GM23338 (cell line): Measurements from ENCODE around the gene MAMDC2. TPM values are rescaled to one million over a fixed set of nuclear protein-coding genes. Genes with fewer than 3 reads are reported as not detected.

Experiments used
- ATAC-seq: fragments of 200-7000 bp; cut with Tn5 transposase; 3 replicates; pipeline ENCODE4 v1.9.1; 2020
- DNase-seq: peaks from one replicate; pipeline ENCODE4 v3.0.0-alpha.2; 2015; ENCODE audit warnings: low spot score
- H2AFZ ChIP-seq: fragments of 200-600 bp; sonication (generic); 2 replicates; pipeline ENCODE4 v1.8.0; 2016; ENCODE audit warnings: antibody characterized with exemption, mild to moderate bottlenecking, moderate library complexity
- H3F3A ChIP-seq: fragments of 200-600 bp; sonication (generic); replicated peaks from 2 replicates; pipeline ENCODE4 v1.8.0; 2017; ENCODE audit warnings: antibody characterized with exemption, mixed run types, low read depth
- H3K27ac ChIP-seq: fragments of 200-600 bp; sonication (generic); 2 replicates; pipeline ENCODE4 v1.6.1; 2016; ENCODE audit warnings: low read depth
- H3K27me3 ChIP-seq: fragments of 200-600 bp; sonication (generic); 2 replicates; pipeline ENCODE4 v1.8.0; 2016; ENCODE audit warnings: mild to moderate bottlenecking, mixed run types, moderate library complexity; ENCODE audit not compliant: insufficient read depth
- H3K36me3 ChIP-seq: fragments of 200-600 bp; sonication (generic); 2 replicates; pipeline ENCODE4 v1.8.0; 2016; ENCODE audit warnings: mild to moderate bottlenecking; ENCODE audit not compliant: insufficient read depth
- H3K4me1 ChIP-seq: fragments of 200-600 bp; sonication (generic); 2 replicates; pipeline ENCODE4 v1.8.0; 2016; ENCODE audit warnings: mild to moderate bottlenecking, moderate library complexity; ENCODE audit not compliant: insufficient read depth
- H3K4me2 ChIP-seq: fragments of 200-600 bp; sonication (generic); 2 replicates; pipeline ENCODE4 v1.7.1; 2017; ENCODE audit warnings: mixed run types
- H3K4me3 ChIP-seq: fragments of 200-600 bp; sonication (generic); 2 replicates; pipeline ENCODE4 v1.6.1; 2016; ENCODE audit warnings: mixed run types
- H3K79me2 ChIP-seq: fragments of 200-600 bp; sonication (generic); replicated peaks from 2 replicates; pipeline ENCODE4 v1.8.0; 2017; ENCODE audit warnings: mild to moderate bottlenecking; ENCODE audit not compliant: insufficient read depth
- H3K9me2 ChIP-seq: fragments of 200-600 bp; sonication (generic); 2 replicates; pipeline ENCODE4 v1.8.0; 2017; ENCODE audit not compliant: insufficient read depth
- H4K20me1 ChIP-seq: fragments of 200-600 bp; sonication (generic); replicated peaks from 2 replicates; pipeline ENCODE4 v1.8.0; 2017; ENCODE audit warnings: mild to moderate bottlenecking; ENCODE audit not compliant: insufficient read depth
- H3K27ac Mint-ChIP-seq: 2 replicates; pipeline ENCODE4 v1.8.0; 2020; ENCODE audit warnings: inconsistent platforms, mild to moderate bottlenecking, moderate library complexity, mixed read lengths
- H3K27me3 Mint-ChIP-seq: 3 replicates; pipeline ENCODE4 v1.8.0; 2022; ENCODE audit warnings: low read depth, mild to moderate bottlenecking, moderate library complexity, mixed read lengths, inconsistent platforms; ENCODE audit not compliant: insufficient read depth, poor library complexity
- H3K36me3 Mint-ChIP-seq: 3 replicates; pipeline ENCODE4 v1.8.0; 2021; ENCODE audit warnings: low read depth, mild to moderate bottlenecking, inconsistent platforms, moderate library complexity, mixed read lengths
- H3K4me1 Mint-ChIP-seq: 3 replicates; pipeline ENCODE4 v1.8.0; 2020; ENCODE audit warnings: mild to moderate bottlenecking, inconsistent platforms, mixed read lengths
- H3K4me3 Mint-ChIP-seq: 3 replicates; pipeline ENCODE4 v1.8.0; 2021; ENCODE audit warnings: moderate library complexity, mild to moderate bottlenecking, inconsistent platforms, mixed read lengths
- H3K9me3 Mint-ChIP-seq: 3 replicates; pipeline ENCODE4 v1.8.0; 2020; ENCODE audit warnings: moderate library complexity, mild to moderate bottlenecking, inconsistent platforms, mixed read lengths
- CREB1 ChIP-seq: fragments of 250-450 bp; sonication (Bioruptor Pico); IDR thresholded peaks from 2 replicates; pipeline ENCODE4 v1.5.0; 2020; ENCODE audit warnings: low read depth, mild to moderate bottlenecking, moderate library complexity
- EZH2 ChIP-seq: fragments of 200-600 bp; sonication (generic); IDR thresholded peaks from one replicate; pipeline ENCODE4 v1.8.0; 2017; ENCODE audit warnings: antibody characterized with exemption, mild to moderate bottlenecking, low read depth; ENCODE audit not compliant: unreplicated experiment
- EZH2phosphoT487 ChIP-seq: fragments of 200-600 bp; sonication (generic); IDR thresholded peaks from one replicate; pipeline ENCODE4 v1.8.1; 2018; ENCODE audit warnings: antibody characterized with exemption; ENCODE audit not compliant: unreplicated experiment
- NANOG ChIP-seq: IDR thresholded peaks from 2 replicates; pipeline ENCODE4 v1.6.1; 2016; ENCODE audit warnings: antibody characterized with exemption, borderline replicate concordance
- POLR2AphosphoS5 ChIP-seq: IDR thresholded peaks from 2 replicates; pipeline ENCODE4 v1.6.1; 2016; ENCODE audit warnings: antibody characterized with exemption, low read depth
- STAT1 ChIP-seq: IDR thresholded peaks from one replicate; pipeline ENCODE4 v1.6.1; 2016; ENCODE audit warnings: antibody characterized with exemption; ENCODE audit not compliant: unreplicated experiment
- ZNF114 ChIP-seq: fragments of 250-450 bp; sonication (Bioruptor Pico); IDR thresholded peaks from 2 replicates; pipeline ENCODE4 v1.5.0; 2020; ENCODE audit warnings: mild to moderate bottlenecking, moderate library complexity
- polyA plus RNA-seq: library from polyadenylated mRNA; unstranded; fragments of >200 nt; fragmentation: Nextera tagmentation; extraction: Ambion mirVana; gene quantifications from 2 replicates; pipeline ENCODE4 v1.2.1, GENCODE V29; 2016
- total RNA-seq: library from RNA; depleted of rRNA; stranded (reverse); fragments of >200 nt; shearing (Covaris generic); gene quantifications from 2 replicates; pipeline ENCODE4 v1.2.3, GENCODE V29; 2014
- TF ChIP-seq, protein P1 (sequence below): IDR thresholded peaks from 2 replicates; pipeline ENCODE4 v1.6.1; 2016; ENCODE audit warnings: antibody characterized with exemption
- TF ChIP-seq, protein P2 (sequence below): fragments of 250-450 bp; sonication (Bioruptor Pico); IDR thresholded peaks from 2 replicates; pipeline ENCODE4 v1.5.0; 2020; ENCODE audit warnings: mild to moderate bottlenecking, moderate library complexity
- TF ChIP-seq, protein P3 (sequence below), 2 experiments: fragments of 200-600 bp in 1 of 2; sonication (generic) in 1 of 2; conservative IDR thresholded peaks; 2 replicates each; pipeline versions ENCODE4 v1.5.1 to v1.6.1; 2016 to 2017; ENCODE audit warnings: antibody characterized with exemption in 2 of 2, low read depth in 2 of 2, mild to moderate bottlenecking in 2 of 2, moderate library complexity in 1 of 2

Gene MAMDC2
- total and polyA plus RNA-seq, 2 experiments from 2014 or later, result 7.7 to 19.6 TPM

DNA sequence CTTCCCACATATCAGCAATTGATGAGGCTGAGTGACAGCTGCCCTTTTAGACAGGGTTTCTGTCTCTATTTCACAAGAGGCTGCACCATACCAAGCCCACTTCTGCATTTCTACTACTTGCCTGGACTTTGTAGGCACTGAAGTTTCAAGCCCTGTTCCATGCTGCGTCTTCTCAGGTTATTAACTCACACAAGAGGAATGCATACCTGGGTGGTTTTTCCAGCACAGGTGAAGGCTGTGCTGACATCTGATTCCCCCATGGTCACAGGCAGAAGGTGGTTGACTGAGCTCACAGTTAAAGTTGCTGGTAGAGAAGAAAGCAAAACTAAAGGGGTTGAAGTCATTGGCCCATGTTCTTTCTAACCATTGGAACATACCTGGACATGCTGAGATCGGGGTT lies 86.6 kb downstream of the MAMDC2 start:
- Histone ChIP-seq H3K27ac (no peak overlapping the region), H2AFZ (no peak overlapping the region), H4K20me1 (no peaks in the 10 kb centered on the region), H3K9me2 (no peaks in the 10 kb centered on the region), H3K4me1 (no peaks in the 10 kb centered on the region), H3K27me3 (no peaks in the 10 kb centered on the region), H3K36me3 (no peaks in the 10 kb centered on the region), H3K4me2 (no peak overlapping the region), H3K79me2 (no peaks in the 10 kb centered on the region), H3F3A (no peaks in the 10 kb centered on the region), H3K4me3 (no peak overlapping the region)
- no peaks in the 10 kb centered on the region for H3K27me3 Mint-ChIP-seq
- no peak overlapping the region for H3K4me3 Mint-ChIP-seq
- H3K9me3 Mint-ChIP-seq, result no peaks in the 10 kb centered on the region
- no peak for ATAC-seq
- no peak for TF ChIP-seq ZNF114 (CRISPR knock-in tag)
- no peak for TF ChIP-seq POLR2AphosphoS5
- TF ChIP-seq STAT1, result no peak
- H3K4me1 Mint-ChIP-seq, result no peaks in the 10 kb centered on the region
- H3K27ac Mint-ChIP-seq, result no peak overlapping the region
- no peak for DNase-seq
- H3K36me3 Mint-ChIP-seq, result no peaks in the 10 kb centered on the region; the same call in 2 of the 3 replicates

DNA sequence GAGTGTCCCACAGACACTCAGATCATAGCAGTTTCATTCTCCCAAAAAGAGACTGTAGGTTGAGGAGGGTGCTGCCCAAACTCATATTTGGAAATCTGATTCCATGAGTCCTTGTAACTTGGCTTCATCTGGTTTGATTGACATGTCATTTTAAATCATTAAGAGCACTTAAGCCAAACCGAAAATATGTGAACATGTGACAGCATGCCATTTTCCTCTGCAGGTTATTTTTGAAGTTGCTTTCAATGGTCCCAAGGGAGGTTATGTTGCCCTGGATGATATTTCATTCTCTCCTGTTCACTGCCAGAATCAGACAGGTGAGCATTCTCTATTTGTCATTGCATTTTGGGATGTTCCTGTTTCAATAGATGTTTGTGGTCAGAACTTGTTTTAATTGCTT lies 87.6 kb downstream of the MAMDC2 start:
- Histone ChIP-seq H3K4me1 (no peaks in the 10 kb centered on the region), H3K27me3 (no peaks in the 10 kb centered on the region), H3K4me3 (no peak overlapping the region), H3K79me2 (no peaks in the 10 kb centered on the region), H3K9me2 (no peaks in the 10 kb centered on the region), H3K27ac (no peak overlapping the region), H3K36me3 (no peaks in the 10 kb centered on the region), H3F3A (no peaks in the 10 kb centered on the region), H3K4me2 (no peak overlapping the region), H4K20me1 (no peaks in the 10 kb centered on the region), H2AFZ (no peak overlapping the region)
- no peaks in the 10 kb centered on the region; the same call in 2 of the 3 replicates for H3K36me3 Mint-ChIP-seq
- ATAC-seq (no peak), DNase-seq (no peak)
- no peak overlapping the region for H3K4me3 Mint-ChIP-seq
- H3K27me3 Mint-ChIP-seq, result no peaks in the 10 kb centered on the region
- TF ChIP-seq, protein P1, sequence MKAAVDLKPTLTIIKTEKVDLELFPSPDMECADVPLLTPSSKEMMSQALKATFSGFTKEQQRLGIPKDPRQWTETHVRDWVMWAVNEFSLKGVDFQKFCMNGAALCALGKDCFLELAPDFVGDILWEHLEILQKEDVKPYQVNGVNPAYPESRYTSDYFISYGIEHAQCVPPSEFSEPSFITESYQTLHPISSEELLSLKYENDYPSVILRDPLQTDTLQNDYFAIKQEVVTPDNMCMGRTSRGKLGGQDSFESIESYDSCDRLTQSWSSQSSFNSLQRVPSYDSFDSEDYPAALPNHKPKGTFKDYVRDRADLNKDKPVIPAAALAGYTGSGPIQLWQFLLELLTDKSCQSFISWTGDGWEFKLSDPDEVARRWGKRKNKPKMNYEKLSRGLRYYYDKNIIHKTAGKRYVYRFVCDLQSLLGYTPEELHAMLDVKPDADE, result no peak
- TF ChIP-seq NANOG, result no peak
- TF ChIP-seq, protein P2, sequence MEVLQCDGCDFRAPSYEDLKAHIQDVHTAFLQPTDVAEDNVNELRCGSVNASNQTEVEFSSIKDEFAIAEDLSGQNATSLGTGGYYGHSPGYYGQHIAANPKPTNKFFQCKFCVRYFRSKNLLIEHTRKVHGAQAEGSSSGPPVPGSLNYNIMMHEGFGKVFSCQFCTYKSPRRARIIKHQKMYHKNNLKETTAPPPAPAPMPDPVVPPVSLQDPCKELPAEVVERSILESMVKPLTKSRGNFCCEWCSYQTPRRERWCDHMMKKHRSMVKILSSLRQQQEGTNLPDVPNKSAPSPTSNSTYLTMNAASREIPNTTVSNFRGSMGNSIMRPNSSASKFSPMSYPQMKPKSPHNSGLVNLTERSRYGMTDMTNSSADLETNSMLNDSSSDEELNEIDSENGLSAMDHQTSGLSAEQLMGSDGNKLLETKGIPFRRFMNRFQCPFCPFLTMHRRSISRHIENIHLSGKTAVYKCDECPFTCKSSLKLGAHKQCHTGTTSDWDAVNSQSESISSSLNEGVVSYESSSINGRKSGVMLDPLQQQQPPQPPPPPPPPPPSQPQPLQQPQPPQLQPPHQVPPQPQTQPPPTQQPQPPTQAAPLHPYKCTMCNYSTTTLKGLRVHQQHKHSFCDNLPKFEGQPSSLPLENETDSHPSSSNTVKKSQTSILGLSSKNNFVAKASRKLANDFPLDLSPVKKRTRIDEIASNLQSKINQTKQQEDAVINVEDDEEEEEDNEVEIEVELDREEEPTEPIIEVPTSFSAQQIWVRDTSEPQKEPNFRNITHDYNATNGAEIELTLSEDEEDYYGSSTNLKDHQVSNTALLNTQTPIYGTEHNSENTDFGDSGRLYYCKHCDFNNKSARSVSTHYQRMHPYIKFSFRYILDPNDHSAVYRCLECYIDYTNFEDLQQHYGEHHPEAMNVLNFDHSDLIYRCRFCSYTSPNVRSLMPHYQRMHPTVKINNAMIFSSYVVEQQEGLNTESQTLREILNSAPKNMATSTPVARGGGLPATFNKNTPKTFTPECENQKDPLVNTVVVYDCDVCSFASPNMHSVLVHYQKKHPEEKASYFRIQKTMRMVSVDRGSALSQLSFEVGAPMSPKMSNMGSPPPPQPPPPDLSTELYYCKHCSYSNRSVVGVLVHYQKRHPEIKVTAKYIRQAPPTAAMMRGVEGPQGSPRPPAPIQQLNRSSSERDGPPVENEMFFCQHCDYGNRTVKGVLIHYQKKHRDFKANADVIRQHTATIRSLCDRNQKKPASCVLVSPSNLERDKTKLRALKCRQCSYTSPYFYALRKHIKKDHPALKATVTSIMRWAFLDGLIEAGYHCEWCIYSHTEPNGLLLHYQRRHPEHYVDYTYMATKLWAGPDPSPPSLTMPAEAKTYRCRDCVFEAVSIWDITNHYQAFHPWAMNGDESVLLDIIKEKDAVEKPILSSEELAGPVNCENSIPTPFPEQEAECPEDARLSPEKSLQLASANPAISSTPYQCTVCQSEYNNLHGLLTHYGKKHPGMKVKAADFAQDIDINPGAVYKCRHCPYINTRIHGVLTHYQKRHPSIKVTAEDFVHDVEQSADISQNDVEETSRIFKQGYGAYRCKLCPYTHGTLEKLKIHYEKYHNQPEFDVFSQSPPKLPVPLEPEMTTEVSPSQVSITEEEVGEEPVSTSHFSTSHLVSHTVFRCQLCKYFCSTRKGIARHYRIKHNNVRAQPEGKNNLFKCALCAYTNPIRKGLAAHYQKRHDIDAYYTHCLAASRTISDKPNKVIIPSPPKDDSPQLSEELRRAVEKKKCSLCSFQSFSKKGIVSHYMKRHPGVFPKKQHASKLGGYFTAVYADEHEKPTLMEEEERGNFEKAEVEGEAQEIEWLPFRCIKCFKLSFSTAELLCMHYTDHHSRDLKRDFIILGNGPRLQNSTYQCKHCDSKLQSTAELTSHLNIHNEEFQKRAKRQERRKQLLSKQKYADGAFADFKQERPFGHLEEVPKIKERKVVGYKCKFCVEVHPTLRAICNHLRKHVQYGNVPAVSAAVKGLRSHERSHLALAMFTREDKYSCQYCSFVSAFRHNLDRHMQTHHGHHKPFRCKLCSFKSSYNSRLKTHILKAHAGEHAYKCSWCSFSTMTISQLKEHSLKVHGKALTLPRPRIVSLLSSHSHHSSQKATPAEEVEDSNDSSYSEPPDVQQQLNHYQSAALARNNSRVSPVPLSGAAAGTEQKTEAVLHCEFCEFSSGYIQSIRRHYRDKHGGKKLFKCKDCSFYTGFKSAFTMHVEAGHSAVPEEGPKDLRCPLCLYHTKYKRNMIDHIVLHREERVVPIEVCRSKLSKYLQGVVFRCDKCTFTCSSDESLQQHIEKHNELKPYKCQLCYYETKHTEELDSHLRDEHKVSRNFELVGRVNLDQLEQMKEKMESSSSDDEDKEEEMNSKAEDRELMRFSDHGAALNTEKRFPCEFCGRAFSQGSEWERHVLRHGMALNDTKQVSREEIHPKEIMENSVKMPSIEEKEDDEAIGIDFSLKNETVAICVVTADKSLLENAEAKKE (CRISPR knock-in tag), result no peak
- TF ChIP-seq, protein P3, sequence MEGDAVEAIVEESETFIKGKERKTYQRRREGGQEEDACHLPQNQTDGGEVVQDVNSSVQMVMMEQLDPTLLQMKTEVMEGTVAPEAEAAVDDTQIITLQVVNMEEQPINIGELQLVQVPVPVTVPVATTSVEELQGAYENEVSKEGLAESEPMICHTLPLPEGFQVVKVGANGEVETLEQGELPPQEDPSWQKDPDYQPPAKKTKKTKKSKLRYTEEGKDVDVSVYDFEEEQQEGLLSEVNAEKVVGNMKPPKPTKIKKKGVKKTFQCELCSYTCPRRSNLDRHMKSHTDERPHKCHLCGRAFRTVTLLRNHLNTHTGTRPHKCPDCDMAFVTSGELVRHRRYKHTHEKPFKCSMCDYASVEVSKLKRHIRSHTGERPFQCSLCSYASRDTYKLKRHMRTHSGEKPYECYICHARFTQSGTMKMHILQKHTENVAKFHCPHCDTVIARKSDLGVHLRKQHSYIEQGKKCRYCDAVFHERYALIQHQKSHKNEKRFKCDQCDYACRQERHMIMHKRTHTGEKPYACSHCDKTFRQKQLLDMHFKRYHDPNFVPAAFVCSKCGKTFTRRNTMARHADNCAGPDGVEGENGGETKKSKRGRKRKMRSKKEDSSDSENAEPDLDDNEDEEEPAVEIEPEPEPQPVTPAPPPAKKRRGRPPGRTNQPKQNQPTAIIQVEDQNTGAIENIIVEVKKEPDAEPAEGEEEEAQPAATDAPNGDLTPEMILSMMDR (conservative IDR thresholded peaks at IDR 0.05; ENCODE audit: low read depth in 2 of 2), result no peak
- no peak for TF ChIP-seq CREB1
- no peak for TF ChIP-seq EZH2phosphoT487
- TF ChIP-seq EZH2, result no peak
- H3K9me3 Mint-ChIP-seq, result no peaks in the 10 kb centered on the region
- no peak overlapping the region for H3K27ac Mint-ChIP-seq
- H3K4me1 Mint-ChIP-seq, result no peaks in the 10 kb centered on the region
